ENCODE results near the gene SLC22A23.
"Not testable (repeated sequence)": the region's sequence is repeated elsewhere in the genome, so short reads cannot be mapped to it uniquely, and the experiment has no call there.

Gene SLC22A23

DNA sequence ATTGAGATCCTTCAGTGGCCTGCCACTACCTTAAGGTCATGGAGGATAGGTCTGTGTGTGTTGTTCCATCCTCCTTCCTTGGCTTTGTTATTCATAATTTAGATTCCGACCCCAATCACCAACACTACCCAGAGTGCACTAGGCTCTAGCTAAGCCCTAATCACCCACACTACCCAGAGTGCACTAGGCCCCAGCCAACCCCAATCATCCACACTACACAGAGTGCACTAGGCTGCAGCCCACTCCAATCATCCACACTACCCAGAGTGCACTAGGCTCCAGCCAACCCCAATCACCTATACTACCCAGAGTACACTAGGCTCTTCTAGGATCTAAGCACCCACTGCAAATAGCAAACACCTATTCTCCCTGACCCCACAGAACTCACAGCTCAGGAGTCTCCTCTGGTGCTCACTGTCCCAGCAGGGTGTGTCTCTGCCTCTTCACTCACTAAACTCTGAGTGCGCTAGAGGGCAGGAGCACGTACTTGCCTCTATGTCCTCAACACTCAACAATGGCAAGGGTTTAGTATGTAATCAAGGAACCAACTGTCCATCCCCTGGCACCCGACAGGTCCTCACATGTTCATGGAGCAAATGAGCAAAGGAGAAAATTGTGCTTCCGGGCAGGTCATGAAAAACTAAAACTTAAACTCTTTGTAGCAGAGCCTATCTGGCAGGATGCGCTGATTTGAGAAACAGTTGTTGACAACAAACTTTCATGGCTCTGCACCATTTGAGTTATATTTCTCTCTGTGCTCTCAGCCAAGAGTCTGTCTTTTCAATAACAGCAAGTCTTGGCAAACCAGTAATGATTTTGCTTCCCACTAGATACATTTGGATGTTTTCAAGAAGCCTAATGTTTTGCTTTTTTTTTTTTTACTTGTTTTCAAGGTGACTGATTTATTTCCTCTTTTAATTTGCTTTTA, 54.3 kb downstream of the SLC22A23 start:
- DNase-seq: no peak

DNA sequence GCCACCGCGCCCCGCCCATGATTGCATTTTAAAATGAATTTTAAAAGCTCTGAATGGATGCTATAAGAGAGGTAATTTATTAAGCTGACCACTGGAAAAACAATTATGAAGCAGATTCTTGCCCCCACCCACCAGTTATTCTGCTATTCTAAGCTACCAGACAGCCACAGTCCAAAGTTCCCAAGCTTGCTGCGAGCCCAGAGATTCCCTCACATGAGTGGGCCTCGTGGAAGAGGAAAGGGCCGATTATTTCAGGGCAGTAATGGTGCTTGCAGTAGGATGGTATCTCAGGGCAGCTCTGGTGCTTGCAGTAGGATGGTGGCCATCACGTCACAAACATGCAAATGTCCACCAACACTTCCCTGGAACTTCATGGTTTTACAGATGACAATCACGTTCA, 56.7 kb downstream of the SLC22A23 start:
- no peak for DNase-seq

DNA sequence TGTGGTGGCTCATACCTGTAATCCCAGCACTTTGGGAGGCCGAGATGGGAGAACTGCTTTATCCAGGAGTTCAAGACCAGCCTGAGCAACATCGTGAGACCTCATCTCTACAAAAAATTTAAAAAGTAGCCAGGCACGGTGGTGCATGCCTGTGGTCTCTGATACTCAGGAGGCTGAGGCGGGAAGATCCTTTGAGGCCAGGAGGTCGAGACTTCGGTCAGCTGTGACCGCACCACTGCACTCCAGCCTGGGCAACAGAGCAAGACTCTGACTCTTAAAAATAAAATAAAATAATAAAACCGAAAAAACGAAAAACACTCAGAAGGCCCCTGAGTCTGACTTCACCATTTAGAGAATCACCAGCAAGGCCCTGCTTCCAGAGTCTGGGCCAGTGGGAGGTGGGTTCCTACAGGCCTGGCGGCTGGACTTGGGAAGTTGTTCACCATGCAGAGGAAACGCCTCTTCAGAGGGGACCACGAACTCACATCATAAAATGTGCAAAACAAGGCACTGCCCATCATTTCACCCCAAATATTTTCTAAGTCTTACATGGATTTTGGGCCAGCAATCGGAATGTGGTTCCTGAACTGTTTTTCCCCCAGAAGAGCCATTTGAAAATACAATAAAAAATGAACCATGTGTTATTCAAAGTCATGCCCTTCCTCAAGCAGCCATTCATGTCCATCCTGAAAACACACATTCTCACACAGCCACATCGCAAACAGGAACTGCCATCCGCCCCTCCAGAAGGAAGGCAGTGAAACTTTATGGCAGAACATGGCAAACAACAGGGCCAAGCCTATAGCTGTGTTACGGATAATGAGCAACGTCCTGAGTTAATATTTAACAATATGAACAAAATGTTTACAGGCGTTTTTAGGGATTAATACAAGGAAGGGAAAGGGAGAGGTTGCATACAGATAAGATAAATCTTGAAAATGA, 57.8 kb downstream of the SLC22A23 start:
- DNase-seq: no peak

DNA sequence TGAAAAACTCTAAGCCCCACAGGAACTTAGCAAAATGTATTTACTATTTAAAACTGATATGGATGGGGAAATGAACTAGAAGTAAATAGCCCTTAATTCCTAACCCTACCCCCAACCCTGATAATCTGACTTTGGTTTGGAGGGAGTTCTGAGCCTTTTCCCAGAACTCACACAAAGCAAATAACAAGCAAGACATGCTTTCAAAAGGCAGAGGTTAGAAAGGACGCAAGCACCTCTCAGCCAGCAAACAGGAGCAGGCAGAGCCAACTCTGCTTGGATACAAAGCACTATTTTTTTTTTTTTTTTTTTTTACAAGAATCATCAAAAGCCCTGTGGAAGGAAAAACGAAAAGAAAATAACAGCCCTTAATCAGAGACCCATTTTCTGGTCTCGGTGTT, 58.7 kb downstream of the SLC22A23 start:
- no peak for DNase-seq

DNA sequence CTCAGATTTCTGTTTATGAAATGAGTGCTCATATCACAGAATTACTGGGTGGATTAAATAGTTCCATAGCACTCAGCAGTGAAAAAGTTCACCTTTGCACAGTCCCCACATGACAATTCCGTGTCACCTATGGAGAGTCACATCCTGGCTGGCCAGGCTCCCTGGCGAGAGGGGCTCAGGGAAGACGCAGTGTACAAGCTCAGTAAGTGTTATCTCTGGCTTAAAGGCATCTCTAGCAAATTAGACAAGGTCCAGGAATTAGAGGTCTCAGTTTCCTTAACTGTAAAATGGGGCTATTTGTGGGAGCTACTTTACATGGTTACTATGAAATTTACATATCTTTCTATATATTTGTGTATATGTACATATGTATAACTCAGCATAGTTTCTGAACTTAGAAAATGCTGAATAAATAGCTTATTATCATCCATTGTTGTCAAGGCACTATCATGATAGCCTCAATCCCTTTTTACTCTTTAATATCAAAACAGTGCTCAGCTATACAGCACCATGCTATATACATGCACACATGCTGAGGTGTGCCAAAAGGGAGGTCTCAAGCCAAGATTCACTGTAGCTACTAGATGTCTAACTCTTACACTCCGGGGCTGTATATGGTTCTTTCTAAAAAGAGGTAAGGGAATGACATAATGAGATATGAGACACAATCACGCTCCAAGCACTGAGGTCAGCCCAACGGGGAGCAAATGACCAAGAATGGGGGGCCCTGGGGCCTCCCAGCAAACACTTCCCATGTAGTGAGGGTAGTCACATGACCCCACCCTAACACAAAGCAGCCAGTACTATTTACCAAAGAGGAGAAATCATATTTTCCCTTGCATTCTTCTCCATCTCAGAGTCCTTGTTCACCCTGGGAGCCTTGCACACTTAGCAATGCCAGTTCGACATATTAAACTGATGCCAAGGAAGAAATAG, 59.4 kb downstream of the SLC22A23 start:
- no peak for DNase-seq

DNA sequence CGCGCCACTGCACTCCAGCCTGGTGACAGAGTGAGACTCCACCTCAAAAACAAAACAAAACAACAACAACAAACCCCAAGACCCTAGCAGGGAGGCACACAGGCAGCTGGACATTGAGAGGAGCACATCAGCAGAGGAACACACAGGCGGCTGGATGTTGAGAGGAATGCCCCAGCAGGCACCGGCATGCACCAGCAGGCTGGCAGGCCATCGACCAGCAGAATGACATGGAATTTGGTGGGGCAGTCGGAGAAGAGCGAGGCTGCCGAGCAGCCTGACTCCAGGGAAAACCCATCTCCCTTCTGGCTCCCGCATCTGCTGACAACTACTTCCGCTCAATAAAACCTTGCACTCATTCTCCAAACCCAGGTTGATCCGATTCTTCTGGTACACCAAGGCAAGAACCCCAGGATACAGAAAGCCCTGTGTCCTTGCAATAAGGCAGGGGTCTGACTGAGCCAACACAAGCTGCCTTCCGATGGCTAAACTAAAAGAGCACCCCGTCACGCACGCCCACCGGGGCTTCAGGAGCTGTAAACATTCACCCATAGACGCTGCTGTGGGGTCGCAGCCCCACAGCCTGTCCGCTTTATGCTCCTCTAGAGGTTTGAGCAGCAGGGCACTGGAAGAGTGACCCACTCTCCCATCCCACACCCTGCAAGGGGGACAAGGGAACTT, 60.2 kb downstream of the SLC22A23 start:
- DNase-seq: no peak

DNA sequence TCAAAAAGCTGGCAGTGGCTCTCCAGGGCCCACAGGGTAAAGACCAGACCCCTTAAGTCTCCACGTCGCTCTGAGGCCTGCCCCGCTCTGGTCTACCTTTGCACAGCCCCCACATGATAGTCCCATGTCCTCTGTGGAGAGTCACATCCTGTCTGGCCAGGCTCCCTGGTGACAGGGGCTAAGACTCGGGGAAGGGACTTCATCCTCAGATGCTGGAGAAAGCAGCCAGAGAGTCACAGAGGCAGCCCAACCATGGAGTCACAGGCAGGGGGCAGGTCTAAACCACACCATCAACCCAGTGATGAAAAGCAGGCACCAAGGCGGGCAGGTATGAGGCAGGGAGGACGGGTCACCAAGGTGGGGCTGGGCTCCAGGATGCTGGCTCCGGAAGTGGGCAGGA, 62.2 kb downstream of the SLC22A23 start:
- DNase-seq: no peak

DNA sequence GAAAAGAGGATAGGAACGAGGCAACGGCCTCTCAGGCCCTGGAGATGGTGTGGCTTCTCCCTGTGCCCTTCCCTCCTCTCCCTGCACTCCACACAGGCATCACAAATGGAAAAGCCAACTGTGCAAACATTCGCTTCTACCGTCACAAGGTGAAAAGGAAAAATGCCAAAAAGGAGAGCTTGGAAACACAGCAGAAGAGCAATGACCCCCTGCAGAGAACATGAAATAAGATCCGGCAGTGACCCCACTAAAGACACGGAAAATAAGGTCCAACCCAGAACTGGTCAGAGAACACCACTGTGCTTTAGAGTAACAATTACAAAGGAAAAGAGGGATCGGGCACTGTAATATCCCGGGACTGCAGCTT, 63.0 kb downstream of the SLC22A23 start:
- no peak for DNase-seq

DNA sequence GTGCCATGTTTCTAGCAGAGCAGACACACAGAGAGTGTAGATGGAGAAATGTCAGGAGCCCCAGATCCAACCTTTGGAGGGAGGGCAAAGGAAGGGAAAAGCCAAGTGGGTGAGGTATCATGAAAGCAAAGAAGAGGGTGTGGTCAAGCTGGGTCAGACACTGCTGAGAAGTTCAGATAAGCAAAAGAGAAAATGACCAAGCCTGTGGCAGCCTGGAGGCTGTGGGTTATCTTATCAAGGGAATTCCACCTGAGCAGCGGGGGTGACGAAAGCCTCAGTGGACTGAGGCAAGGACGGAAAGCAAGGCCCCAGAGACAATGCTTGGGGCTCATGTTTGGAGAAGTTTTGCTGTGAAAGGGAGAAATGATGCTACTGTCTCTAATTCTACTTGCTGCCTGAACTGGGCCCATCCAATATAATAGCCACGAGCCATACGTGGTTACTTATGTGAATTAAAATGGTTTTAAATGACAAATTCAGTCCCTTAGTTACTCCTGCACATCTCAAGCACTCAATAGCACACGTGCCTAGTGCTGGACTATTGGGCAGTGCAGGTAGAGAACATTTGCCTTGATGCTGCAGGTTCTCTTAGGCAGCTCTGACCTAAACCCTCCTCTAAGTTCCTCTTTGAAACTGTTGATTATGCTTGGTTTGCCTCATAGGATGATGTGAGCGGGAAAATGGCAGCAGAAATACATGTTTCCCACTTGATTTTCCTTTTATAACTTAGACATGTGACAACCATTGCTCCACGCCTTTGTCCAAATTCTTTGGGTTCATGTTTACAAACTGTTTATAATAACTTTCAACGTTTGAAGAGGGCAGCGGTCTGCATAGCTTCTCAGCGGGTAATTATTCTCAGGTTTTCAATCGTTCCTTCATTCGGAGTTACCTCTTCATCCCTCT, 63.7 kb downstream of the SLC22A23 start:
- no peak for DNase-seq

DNA sequence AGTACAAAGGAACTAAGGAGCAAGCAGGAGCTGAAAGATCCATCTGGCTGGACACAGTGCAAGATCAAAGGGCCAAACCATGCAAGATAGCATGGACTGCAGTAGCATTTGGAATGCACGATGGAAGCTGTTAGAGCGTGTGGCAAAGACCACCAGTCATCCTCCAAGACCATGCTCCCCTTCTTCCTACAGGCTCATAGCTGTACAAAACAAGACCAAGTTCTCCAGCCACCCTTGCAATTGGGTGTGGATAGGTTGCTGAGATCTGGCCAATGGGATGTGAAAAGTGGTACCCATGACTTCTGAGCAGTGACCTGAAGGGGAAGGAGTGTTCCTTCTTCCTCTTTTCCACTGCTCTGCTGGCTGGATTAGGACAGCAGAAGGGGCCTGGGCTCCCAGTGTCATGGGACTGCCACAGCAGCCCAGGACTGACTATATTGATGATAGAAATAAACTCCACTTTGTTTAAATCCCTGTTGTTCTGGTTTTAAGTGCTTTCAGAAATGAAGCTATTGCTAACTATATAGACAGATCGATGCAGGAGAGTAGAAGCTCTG, 64.9 kb downstream of the SLC22A23 start:
- no peak for DNase-seq

DNA sequence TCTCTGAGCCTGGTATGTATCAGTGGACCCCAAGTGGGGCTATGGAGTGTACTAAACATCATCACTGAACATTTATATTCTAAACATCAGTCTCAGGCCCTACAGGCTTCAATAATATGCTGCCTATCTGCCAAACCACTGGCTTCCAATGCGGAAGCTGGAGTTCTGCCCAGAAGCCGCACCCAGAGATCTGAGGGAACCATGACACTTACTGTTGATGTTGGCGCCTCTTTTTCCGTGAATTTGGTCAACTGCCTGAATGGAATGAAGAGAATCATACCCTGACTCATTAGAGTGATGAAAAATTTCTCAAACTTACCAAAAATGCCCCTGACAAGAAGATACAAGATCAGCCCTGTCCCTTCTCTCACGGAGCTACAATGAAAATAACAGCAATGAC, 66.2 kb downstream of the SLC22A23 start:
- DNase-seq: peak; percentile 72

DNA sequence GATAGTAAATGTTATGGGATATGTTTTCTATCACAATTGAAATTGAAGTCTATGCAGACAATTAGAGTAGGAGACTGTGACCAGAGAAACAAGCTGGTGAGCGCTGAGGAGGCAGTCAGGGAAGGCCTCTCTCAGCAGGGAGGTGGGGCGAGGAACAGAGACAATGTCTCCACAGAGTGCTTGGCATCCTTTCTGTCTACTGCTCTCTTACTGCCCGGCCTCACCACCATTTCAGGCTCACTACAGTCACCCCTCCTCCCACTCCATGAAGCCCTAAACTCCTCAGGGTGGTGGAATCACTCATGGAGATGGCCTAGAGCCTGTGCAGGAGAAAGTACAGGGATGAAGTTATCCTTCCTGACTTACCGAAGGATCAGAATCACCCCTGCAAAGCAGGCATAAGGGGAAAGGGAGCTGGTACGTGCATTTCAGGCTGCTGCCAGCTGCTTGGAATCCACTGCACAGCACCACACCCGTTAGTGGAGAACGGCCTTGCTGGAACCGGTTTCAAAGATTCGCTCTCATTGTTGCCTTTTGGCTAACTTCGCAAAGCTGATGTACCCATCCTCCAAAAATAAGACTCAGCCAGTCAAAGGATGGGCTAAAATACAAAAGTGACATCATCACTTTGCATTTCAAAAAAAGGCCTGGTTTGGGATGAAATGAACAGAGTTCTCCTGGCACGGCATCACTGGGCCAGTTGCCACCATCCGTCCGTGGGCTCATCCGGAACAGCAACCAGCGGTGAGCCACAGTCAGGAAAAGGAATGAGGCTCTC, 67.3 kb downstream of the SLC22A23 start:
- peak; percentile 69 for DNase-seq

DNA sequence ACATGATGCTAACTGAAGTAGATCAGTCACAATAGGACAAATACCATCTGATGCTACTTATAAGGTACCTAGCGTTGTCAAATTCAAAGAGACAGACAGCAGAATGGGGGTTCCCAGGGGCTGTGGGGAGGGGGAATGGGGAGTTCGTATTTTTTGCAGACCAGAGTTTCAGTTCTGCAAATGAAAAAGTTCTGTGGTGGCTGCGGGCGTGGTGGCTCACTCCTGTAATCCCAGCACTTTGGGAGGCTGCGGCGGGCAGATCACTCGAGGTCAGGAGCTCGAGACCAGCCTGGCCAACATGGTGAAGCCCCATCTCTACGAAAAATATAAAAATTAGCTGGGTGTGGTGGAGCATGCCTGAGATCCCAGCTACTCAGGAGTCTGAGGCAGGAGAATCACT, 68.1 kb downstream of the SLC22A23 start:
- DNase-seq: no peak

DNA sequence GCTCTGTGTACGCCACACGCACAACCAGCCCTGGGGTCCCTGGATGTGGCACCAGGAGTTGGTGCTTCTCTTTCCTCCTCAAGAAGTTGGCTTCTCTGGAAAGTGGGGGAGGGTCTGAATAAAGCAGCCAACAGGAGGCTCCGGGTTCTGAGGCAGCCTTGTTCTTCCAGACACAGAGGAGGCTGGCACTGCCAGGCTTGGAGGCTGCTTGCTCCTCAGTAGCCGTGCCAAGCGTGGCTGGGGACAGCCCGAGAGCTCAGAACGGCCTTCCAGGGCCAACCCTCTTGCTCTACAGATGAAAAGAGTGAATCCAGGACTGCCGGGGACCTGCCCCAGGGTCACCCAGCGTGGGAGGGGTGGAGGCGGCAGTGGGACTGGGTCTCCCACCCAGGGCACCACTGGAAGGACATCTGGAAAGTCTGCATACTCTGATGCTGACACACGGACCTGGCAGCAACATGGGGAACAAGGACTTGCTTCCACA, 70.4 kb downstream of the SLC22A23 start:
- DNase-seq: no peak

DNA sequence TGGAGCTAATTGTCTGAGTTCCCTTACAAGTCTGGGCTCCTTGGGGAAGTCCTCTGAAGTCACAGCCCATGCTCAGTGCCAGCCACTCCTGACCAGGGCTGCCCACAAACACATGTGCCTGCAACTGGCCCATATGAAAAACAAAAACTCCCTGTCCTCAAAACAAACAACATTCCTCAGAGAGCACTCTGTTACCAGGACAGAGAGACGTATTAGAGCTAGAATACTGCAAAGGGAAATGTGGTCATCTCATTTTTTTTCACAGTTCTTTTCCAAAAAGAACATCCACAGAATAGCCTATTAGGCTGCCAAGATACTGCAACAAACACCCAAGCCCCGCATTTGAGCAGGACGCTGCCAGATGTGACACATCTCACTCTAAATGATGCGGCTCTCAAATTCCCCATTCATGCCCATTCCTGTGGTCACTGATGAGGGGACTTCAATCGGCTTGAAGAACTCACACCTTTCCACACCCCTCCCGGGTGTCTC, 71.1 kb downstream of the SLC22A23 start:
- DNase-seq: no peak

DNA sequence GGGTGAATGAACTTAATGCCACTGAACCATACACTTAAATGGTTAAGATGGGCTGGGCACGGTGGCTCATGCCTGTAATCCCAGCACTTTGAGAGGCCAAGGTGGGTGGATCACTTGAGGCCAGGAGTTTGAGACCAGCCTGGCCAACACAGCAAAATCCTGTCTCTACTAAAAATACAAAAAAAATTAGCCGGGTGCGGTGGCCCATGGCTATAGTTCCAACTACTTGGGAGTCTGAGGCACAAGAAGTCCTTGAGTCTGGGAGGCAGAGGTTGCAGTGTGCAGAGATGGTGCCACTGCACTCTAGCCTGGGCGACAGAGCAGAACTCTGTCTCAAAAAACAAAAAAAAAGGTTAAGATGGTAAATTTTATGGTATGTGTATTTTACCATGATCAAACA, 71.7 kb downstream of the SLC22A23 start:
- not testable (repeated sequence) for DNase-seq

DNA sequence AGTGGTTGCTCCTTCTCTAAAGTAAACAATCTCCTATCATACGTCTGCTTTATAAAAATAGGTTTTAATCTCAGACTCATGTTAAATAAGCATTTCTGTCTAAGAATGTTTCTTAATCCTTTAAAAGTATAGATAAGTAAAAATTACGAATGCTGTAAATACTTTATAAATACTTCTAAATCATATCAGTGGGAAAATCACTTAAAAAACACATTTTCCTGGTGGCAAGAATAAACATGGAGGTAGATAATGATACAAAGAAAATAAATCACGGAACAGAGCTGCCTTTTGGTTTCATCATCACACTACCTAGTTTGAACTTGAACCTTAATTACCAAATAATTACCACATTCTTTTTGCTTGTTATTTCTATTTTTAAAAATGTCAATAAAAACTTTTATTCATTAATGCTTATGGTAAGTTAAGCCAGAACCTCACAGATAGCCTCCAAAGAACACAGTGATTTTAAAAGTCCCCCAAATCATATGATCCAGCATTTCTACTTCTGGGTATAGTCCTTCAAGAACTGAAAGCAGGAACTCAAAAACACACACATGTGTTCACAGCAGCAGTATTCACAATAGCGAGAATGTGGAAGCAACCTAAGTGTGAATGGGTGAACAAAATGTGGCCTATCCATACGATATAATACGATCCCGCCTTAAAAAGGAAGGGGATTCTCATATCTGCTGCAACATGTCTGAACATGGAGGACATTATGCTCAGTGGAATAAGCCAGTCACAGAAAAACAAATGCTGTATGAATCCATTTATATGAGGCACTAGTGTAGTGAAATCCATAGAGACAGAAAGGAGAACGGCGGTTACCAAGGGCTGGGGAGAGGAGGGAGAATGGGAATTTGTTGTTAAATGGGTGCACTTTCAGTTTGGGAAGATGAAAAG, 72.4 kb downstream of the SLC22A23 start:
- no peak for DNase-seq

DNA sequence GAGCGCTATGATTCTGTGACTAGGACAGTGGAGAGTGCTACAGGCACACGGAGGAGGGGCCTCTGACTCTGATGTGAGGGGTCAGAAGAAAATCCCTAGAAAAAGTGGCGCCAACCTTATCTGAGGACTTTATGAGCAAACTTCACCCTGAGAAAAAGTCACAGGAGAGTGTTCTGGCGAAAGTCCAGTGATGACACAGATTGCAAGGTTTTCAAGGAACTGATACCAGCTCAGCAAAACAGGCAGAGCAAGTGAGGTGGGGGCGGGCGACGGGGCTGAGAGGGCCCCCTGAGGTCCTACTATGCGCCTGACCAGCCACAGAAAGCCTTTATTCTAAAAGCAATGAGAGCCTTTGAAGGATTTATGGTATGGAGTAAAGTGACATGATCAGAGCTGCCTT, 73.3 kb downstream of the SLC22A23 start:
- DNase-seq: no peak

All from right hindlimb (tissue), 1 donor.